GM12878 (cell line): Measurements from ENCODE around the gene MAST3. TPM values are rescaled to one million over a fixed set of nuclear protein-coding genes. Genes with fewer than 3 reads are reported as not detected.
A peak's percentile ranks its signal among the peaks of the same experiment; 100 is the strongest.

Source experiments
- ATAC-seq: fragments of 200-7000 bp; cut with Tn5 transposase; 3 replicates; pipeline ENCODE4 v1.9.1; 2020; ENCODE audit warnings: mild to moderate bottlenecking, moderate library complexity
- BruUV-seq: library from RNA; stranded (reverse); fragments of 400-500 nt; replicated peaks from 2 replicates; lab custom pipeline; 2021; lab: Mats Ljungman, UMichigan
- CTCF ChIA-PET: fragments of 300-600 bp; sonication (Branson Sonifier 250); formaldehyde crosslinking; extraction: SDS; loops from one replicate; lab custom pipeline; 2021; ENCODE audit warnings: inconsistent platforms; lab: Yijun Ruan, JAX
- POLR2A ChIA-PET: fragments of 350-600 bp; formaldehyde crosslinking; extraction: SDS; loops from one replicate; lab custom pipeline; 2021; ENCODE audit warnings: inconsistent platforms; lab: Charles Lee
- RAD21 ChIA-PET: fragments of 300-600 bp; sonication (Branson Sonifier 250); formaldehyde crosslinking; loops from one replicate; lab custom pipeline; 2023; ENCODE audit warnings: antibody characterized with exemption; ENCODE audit not compliant: unreplicated experiment; lab: Charles Lee
- SMC1A ChIA-PET: fragments of 300-600 bp; sonication (Branson Sonifier 250); formaldehyde crosslinking; loops from one replicate; lab custom pipeline; 2023; ENCODE audit not compliant: unreplicated experiment, uncharacterized antibody; lab: Charles Lee
- DNase-seq: peaks from one replicate; pipeline ENCODE4 v3.0.0-alpha.2; 2011; ENCODE audit warnings: low read depth, low spot score
- FAIRE-seq: peaks from 3 replicates; lab custom pipeline; 2011; peaks lifted over from hg19 to GRCh38; lab: Jason Lieb, UNC
- H2AFZ ChIP-seq: 2 replicates; pipeline ENCODE4 v1.6.0; 2011; ENCODE audit warnings: low read depth, low read length, control low read depth; ENCODE audit not compliant: control insufficient read depth
- H3K27ac ChIP-seq: 2 replicates; pipeline ENCODE4 v1.5.1; 2011; ENCODE audit warnings: control low read depth; ENCODE audit not compliant: control insufficient read depth, insufficient read depth
- H3K27me3 ChIP-seq, 2 experiments: replicated peaks in 1 of 2; 2 replicates each; pipeline versions ENCODE4 v1.6.0 to v1.6.1; 2011; ENCODE audit warnings: low read length in 1 of 2; ENCODE audit not compliant: control insufficient read depth in 2 of 2, insufficient read depth in 2 of 2
- H3K36me3 ChIP-seq, 2 experiments: 2 replicates each; pipeline ENCODE4 v1.5.1; 2011; ENCODE audit warnings: low read length in 1 of 2; ENCODE audit not compliant: control insufficient read depth in 2 of 2, insufficient read depth in 2 of 2
- H3K4me1 ChIP-seq: 2 replicates; pipeline ENCODE4 v1.6.1; 2011; ENCODE audit warnings: mild to moderate bottlenecking, low read length, moderate library complexity, mixed read lengths; ENCODE audit not compliant: control insufficient read depth, insufficient read depth
- H3K4me2 ChIP-seq: 2 replicates; pipeline ENCODE4 v1.6.0; 2011; ENCODE audit warnings: control low read depth; ENCODE audit not compliant: control insufficient read depth, insufficient read depth
- H3K4me3 ChIP-seq: fragments of 200-600 bp; sonication (generic); 2 replicates; pipeline ENCODE4 v1.5.1; 2016
- H3K79me2 ChIP-seq: 2 replicates; pipeline ENCODE4 v1.6.0; 2011; ENCODE audit warnings: low read length; ENCODE audit not compliant: control insufficient read depth, insufficient read depth
- H3K9ac ChIP-seq: 2 replicates; pipeline ENCODE4 v1.8.0; 2011; ENCODE audit warnings: low read length, control low read depth, mixed read lengths; ENCODE audit not compliant: control insufficient read depth, insufficient read depth
- H3K9me3 ChIP-seq: replicated peaks from 3 replicates; pipeline ENCODE4 v1.5.1; 2011; ENCODE audit warnings: mild to moderate bottlenecking, low read length; ENCODE audit not compliant: control insufficient read depth, insufficient read depth
- H4K20me1 ChIP-seq: 2 replicates; pipeline ENCODE4 v1.6.0; 2011; ENCODE audit not compliant: control insufficient read depth, insufficient read depth
- NFYB ChIP-seq: IDR thresholded peaks from 2 replicates; pipeline ENCODE4 v1.6.1; 2011; ENCODE audit warnings: low read depth, mild to moderate bottlenecking, low read length, improper control_type of control experiment, moderate library complexity; ENCODE audit not compliant: insufficient read depth
- POLR2AphosphoS2 ChIP-seq: IDR thresholded peaks from 2 replicates; pipeline ENCODE4 v1.6.1; 2011; ENCODE audit warnings: low read depth, mild to moderate bottlenecking, low read length, improper control_type of control experiment, moderate library complexity
- YBX1 ChIP-seq: fragments of 450-650 bp; IDR thresholded peaks from 2 replicates; pipeline ENCODE4 v1.6.1; 2016; ENCODE audit warnings: antibody characterized with exemption
- WGBS: methylation state at CpG from one replicate; pipeline ENCODE4 v1.1.6; 2016; ENCODE audit warnings: low lambda C conversion rate; ENCODE audit not compliant: insufficient replicate concordance, insufficient coverage; ENCODE audit errors: missing lambda C conversion rate; 5-methylcytosine and 5-hydroxymethylcytosine counted together
- in situ Hi-C: fragments of 300-500 bp; cut with MboI; formaldehyde crosslinking; loops from 9 replicates; pipeline ENCODE4 v1.14.3; 2018; ENCODE audit warnings: mixed read lengths
- intact Hi-C: fragments of 100-400 bp; cut with micrococcal nuclease; formaldehyde crosslinking; loops from one replicate; pipeline ENCODE4 v1.14.2; 2022; ENCODE audit not compliant: unreplicated experiment
- polyA plus RNA-seq, 11 experiments: library from polyadenylated mRNA; depleted of rRNA in 4 of 11; unstranded in 6 of 11; stranded (reverse) in 5 of 11; fragments of >200 nt; fragmentation: Nextera tagmentation in 4 of 11; fragmentation: Illumina TruSeq in 1 of 11; extraction: Ambion mirVana in 4 of 11; extraction: Trizol in 1 of 11; gene quantifications; 1 replicate in 1 of 11; 2 replicates in 10 of 11; pipeline versions ENCODE4 v1.2.1 to v1.2.3, GENCODE V29; 2011 to 2016; ENCODE audit warnings: inconsistent platforms in 2 of 11, missing spikeins in 2 of 11, low read depth in 1 of 11
- total RNA-seq, 4 experiments: library from RNA; depleted of rRNA in 3 of 4; stranded (reverse); fragments of >200 nt in 3 of 4; fragmentation: Illumina TruSeq in 1 of 4; extraction: Trizol in 1 of 4; gene quantifications; 2 replicates each; pipeline versions ENCODE4 v1.2.1 to v1.2.3, GENCODE V29; 2013 to 2021
- TF ChIP-seq, protein P1 (sequence below): fragments of 450-650 bp; IDR thresholded peaks from 2 replicates; pipeline ENCODE4 v1.6.1; 2017; ENCODE audit warnings: antibody characterized with exemption, mild to moderate bottlenecking, moderate library complexity

Gene MAST3
- total and polyA plus RNA-seq, 10 of the 15 experiments (the other 5 are each of a cell fraction or from before 2014, with no cell fraction given): 3.0 to 22.2 (median 7.5) TPM

DNA sequence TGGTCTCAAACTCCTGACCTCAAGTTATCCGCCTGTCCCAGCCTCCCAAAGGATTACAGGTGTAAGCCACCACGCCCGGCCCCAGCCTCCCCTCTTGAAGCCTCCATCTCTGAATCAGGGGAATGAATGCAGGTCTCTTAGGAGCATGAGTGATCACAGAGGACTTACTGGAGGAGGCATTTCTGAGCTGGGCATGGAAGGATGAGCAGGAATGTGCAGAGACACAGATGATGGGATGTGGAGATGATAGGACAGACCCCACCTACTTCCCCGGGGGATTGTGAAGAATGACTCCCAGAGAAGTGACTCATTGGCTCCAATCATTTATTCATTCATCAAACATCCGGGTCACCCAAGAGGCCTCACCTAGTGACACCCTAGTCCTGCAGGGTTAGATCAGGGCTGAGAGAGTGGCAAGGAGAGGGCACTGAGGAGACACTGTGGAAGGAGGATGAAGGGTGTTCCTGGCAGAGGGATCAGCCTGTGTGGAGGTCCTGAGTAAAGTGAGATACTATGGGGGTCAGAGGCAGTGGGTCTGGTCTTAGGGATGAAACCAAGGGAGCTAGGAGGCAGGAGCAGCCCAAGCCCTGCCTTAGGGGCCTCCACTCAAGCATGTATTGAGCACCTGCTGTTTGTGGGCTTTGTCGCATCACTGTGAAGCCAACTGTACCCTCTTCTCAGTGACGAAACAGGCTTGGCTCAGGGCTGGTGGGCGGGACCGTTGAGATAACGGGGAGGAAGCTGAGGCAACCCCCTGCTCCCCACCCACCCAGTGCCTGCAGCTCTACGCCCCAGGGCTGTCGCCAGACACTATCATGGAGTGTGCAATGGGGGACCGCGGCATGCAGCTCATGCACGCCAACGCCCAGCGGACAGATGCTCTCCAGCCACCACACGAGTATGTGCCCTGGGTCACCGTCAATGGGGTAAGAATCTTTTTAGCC, 79.1 kb downstream of the MAST3 start:
- 66% methylated on average over 19 of the region's 19 CpGs for whole genome bisulfite sequencing
- DNase-seq: no peak
- ChIA-PET POLR2A (interaction anchor here (1.0 to 4.2 kb wide), 6 partner anchors 10 to 241 kb away, joined by 3 to 31 read pairs (median 5); partner anchors contain the start of genes IL12RB1 and JUND), RAD21 (interaction anchor here (0.7 to 4.5 kb wide), 3 partner anchors 12 to 28 kb away, joined by 3 to 15 read pairs (median 13); partner anchors contain the start of genes MPV17L2 and RAB3A), SMC1A (interaction anchor here (1.0 to 3.4 kb wide), 6 partner anchors 9 to 28 kb away, joined by 3 to 13 read pairs (median 3); partner anchors contain the start of gene RAB3A), CTCF (no interaction called here)
- Histone ChIP-seq H3K9ac (peak overlapping the region; percentile 43), H3K27me3 (no peaks in the 10 kb centered on the region), H3K4me1 (peaks cover 34% of the 10 kb centered on the region), H3K4me2 (peak overlapping the region; percentile 36), H2AFZ (no peak overlapping the region), H4K20me1 (no peaks in the 10 kb centered on the region), H3K27ac (no peak overlapping the region), H3K79me2 (peaks cover 30% of the 10 kb centered on the region), H3K9me3 (no peaks in the 10 kb centered on the region; the same call in 2 of the 3 replicates), H3K36me3 (peaks cover 17 to 19% of the 10 kb centered on the region in 2 experiments; a peak in 3 of 4 replicates), H3K4me3 (peak overlapping the region; percentile 55; the same call in 1 of the 2 replicates)
- intact Hi-C loops: no loop called here
- in situ Hi-C loops: no loop called here
- ATAC-seq: no peak
- BruUV-seq: TSS peak; percentile 30
- TF ChIP-seq, protein P1, sequence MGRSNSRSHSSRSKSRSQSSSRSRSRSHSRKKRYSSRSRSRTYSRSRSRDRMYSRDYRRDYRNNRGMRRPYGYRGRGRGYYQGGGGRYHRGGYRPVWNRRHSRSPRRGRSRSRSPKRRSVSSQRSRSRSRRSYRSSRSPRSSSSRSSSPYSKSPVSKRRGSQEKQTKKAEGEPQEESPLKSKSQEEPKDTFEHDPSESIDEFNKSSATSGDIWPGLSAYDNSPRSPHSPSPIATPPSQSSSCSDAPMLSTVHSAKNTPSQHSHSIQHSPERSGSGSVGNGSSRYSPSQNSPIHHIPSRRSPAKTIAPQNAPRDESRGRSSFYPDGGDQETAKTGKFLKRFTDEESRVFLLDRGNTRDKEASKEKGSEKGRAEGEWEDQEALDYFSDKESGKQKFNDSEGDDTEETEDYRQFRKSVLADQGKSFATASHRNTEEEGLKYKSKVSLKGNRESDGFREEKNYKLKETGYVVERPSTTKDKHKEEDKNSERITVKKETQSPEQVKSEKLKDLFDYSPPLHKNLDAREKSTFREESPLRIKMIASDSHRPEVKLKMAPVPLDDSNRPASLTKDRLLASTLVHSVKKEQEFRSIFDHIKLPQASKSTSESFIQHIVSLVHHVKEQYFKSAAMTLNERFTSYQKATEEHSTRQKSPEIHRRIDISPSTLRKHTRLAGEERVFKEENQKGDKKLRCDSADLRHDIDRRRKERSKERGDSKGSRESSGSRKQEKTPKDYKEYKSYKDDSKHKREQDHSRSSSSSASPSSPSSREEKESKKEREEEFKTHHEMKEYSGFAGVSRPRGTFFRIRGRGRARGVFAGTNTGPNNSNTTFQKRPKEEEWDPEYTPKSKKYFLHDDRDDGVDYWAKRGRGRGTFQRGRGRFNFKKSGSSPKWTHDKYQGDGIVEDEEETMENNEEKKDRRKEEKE: no peak
- TF ChIP-seq YBX1 (no peak), POLR2AphosphoS2 (peak; percentile 50; the same call in 1 of the 2 replicates), NFYB (no peak)
- FAIRE-seq: no peak
